HEK293T (cell line): ENCODE results near the gene TMEM130.

Experiments used
- CTCF ChIA-PET: fragments of 350-600 bp; formaldehyde crosslinking; extraction: SDS; loops from one replicate; lab custom pipeline; 2021; ENCODE audit warnings: antibody characterized with exemption, inconsistent platforms; lab: Yijun Ruan, JAX
- POLR2A ChIA-PET: fragments of 350-600 bp; formaldehyde crosslinking; extraction: SDS; loops from one replicate; lab custom pipeline; 2020; ENCODE audit warnings: antibody characterized with exemption, inconsistent platforms; lab: Yijun Ruan, JAX
- DNase-seq: peaks from one replicate; pipeline ENCODE4 v3.0.0; 2012; ENCODE audit warnings: mixed read lengths; ENCODE audit errors: extremely low spot score
- ARNT ChIP-seq: fragments of 450-650 bp; IDR thresholded peaks from 2 replicates; pipeline ENCODE4 v1.6.1; 2017; ENCODE audit warnings: mild to moderate bottlenecking
- BHLHE40 ChIP-seq: fragments of 450-650 bp; IDR thresholded peaks from 2 replicates; pipeline ENCODE4 v1.6.1; 2016; ENCODE audit warnings: mild to moderate bottlenecking, moderate library complexity, borderline replicate concordance
- CTBP1 ChIP-seq: fragments of 450-650 bp; IDR thresholded peaks from 2 replicates; pipeline ENCODE4 v1.6.1; 2016; ENCODE audit warnings: borderline replicate concordance
- ELF4 ChIP-seq: fragments of 450-650 bp; IDR thresholded peaks from 2 replicates; pipeline ENCODE4 v1.6.1; 2017; ENCODE audit warnings: antibody characterized with exemption
- FOXA1 ChIP-seq: fragments of 450-650 bp; IDR thresholded peaks from 2 replicates; pipeline ENCODE4 v1.6.1; 2016; ENCODE audit warnings: mild to moderate bottlenecking
- FOXK2 ChIP-seq: fragments of 450-650 bp; IDR thresholded peaks from 2 replicates; pipeline ENCODE4 v1.6.1; 2016; ENCODE audit warnings: mild to moderate bottlenecking
- FOXM1 ChIP-seq: fragments of 450-650 bp; IDR thresholded peaks from 2 replicates; pipeline ENCODE4 v1.6.1; 2017; ENCODE audit warnings: mild to moderate bottlenecking, borderline replicate concordance
- HDGF ChIP-seq: fragments of 450-650 bp; IDR thresholded peaks from 2 replicates; pipeline ENCODE4 v1.6.1; 2017; ENCODE audit warnings: antibody characterized with exemption, borderline replicate concordance
- L3MBTL2 ChIP-seq: fragments of 450-650 bp; conservative IDR thresholded peaks from 2 replicates; pipeline ENCODE4 v1.6.1; 2016; ENCODE audit warnings: mild to moderate bottlenecking
- LEF1 ChIP-seq: fragments of 450-650 bp; IDR thresholded peaks from 2 replicates; pipeline ENCODE4 v1.6.1; 2017; ENCODE audit warnings: mild to moderate bottlenecking, borderline replicate concordance
- NFRKB ChIP-seq: fragments of 450-650 bp; IDR thresholded peaks from 2 replicates; pipeline ENCODE4 v1.6.1; 2016; ENCODE audit warnings: mild to moderate bottlenecking, moderate library complexity
- PKNOX1 ChIP-seq: fragments of 450-650 bp; IDR thresholded peaks from 2 replicates; pipeline ENCODE4 v1.6.1; 2016
- SP1 ChIP-seq: fragments of 450-650 bp; IDR thresholded peaks from 2 replicates; pipeline ENCODE4 v1.6.1; 2017
- SUZ12 ChIP-seq: fragments of 450-650 bp; IDR thresholded peaks from 2 replicates; pipeline ENCODE4 v1.6.1; 2016; ENCODE audit warnings: mild to moderate bottlenecking
- TARDBP ChIP-seq: fragments of 450-650 bp; IDR thresholded peaks from 2 replicates; pipeline ENCODE4 v1.6.1; 2016
- ZNF384 ChIP-seq: fragments of 450-650 bp; IDR thresholded peaks from 2 replicates; pipeline ENCODE4 v1.6.1; 2016

The TMEM130 gene

GRCh38 chr7:98811299-98811698, 58.5 kb downstream of the TMEM130 start:
- no peak for DNase-seq
- CTCF ChIA-PET = no interaction called here
- no peak for TF ChIP-seq PKNOX1
- TF ChIP-seq FOXM1 = no peak
- no peak for TF ChIP-seq FOXK2
- TF ChIP-seq CTBP1 = no peak
- no peak for TF ChIP-seq HDGF
- no peak for TF ChIP-seq FOXA1
- no peak for TF ChIP-seq NFRKB
- no peak for TF ChIP-seq ARNT
- no peak for TF ChIP-seq SUZ12
- no peak for TF ChIP-seq LEF1
- TF ChIP-seq TARDBP = no peak
- TF ChIP-seq SP1 = no peak
- POLR2A ChIA-PET = no interaction called here

GRCh38 chr7:98810153-98810802, 59.5 kb downstream of the TMEM130 start:
- DNase-seq = no peak
- ChIA-PET POLR2A (interaction anchor here (0.6 kb wide), 1 partner anchor 756 kb away, joined by 3 read pairs; no protein-coding TSS in a partner anchor), CTCF (interaction anchor here (0.6 kb wide), 1 partner anchor 75 kb away, joined by 3 read pairs; no protein-coding TSS in a partner anchor)
- no peak for TF ChIP-seq FOXA1
- no peak for TF ChIP-seq HDGF
- no peak for TF ChIP-seq L3MBTL2
- TF ChIP-seq ARNT = no peak
- no peak for TF ChIP-seq FOXK2
- no peak for TF ChIP-seq BHLHE40
- no peak for TF ChIP-seq SUZ12
- TF ChIP-seq TARDBP = no peak

- ChIA-PET CTCF (no interaction called here), POLR2A (no interaction called here)
- TF ChIP-seq FOXK2 (no peak), L3MBTL2 (no peak), LEF1 (no peak), ELF4 (no peak), PKNOX1 (no peak), CTBP1 (no peak), TARDBP (no peak), FOXM1 (no peak), ZNF384 (no peak), NFRKB (no peak), HDGF (no peak)
- DNase-seq = no peak
These were observed 60.9 kb downstream of the TMEM130 start for GRCh38 chr7:98808751-98809460.

- ChIA-PET POLR2A (no interaction called here), CTCF (no interaction called here)
- no peak for DNase-seq
- TF ChIP-seq NFRKB = no peak
- no peak for TF ChIP-seq ARNT
- TF ChIP-seq FOXM1 = no peak
- TF ChIP-seq ELF4 = no peak
- no peak for TF ChIP-seq SUZ12
- no peak for TF ChIP-seq L3MBTL2
- TF ChIP-seq HDGF = no peak
- no peak for TF ChIP-seq FOXK2
- no peak for TF ChIP-seq TARDBP
- no peak for TF ChIP-seq FOXA1
- no peak for TF ChIP-seq SP1
- no peak for TF ChIP-seq LEF1
- TF ChIP-seq PKNOX1 = no peak
- TF ChIP-seq ZNF384 = no peak
- no peak for TF ChIP-seq BHLHE40
- no peak for TF ChIP-seq CTBP1
These were observed 62.5 kb downstream of the TMEM130 start for GRCh38 chr7:98807068-98808048.

GRCh38 chr7:98805956-98806838, 63.6 kb downstream of the TMEM130 start:
- TF ChIP-seq SUZ12 (no peak), LEF1 (no peak), CTBP1 (no peak), BHLHE40 (no peak), FOXK2 (no peak), ZNF384 (no peak), L3MBTL2 (no peak), FOXA1 (no peak), SP1 (no peak), HDGF (no peak), TARDBP (no peak), PKNOX1 (no peak), FOXM1 (no peak), ARNT (no peak), NFRKB (no peak)
- POLR2A ChIA-PET = no interaction called here
- CTCF ChIA-PET = interaction anchor here (1.7 kb wide), 1 partner anchor 60 kb away, joined by 4 read pairs; no protein-coding TSS in a partner anchor
- no peak for DNase-seq
